ENCODE results near the gene SF3B3.

SF3B3 gene

GRCh38 chr16:70540994-70541393 is 17.4 kb downstream of the SF3B3 start:
- CTCF ChIA-PET: interaction anchor here (0.9 to 1.0 kb wide), 2 partner anchors 20 to 171 kb away, joined by 3 to 4 read pairs; no protein-coding TSS in a partner anchor
- DNase-seq (ENCODE audit: extremely low spot score): no peak
- TF ChIP-seq CTCF (IDR thresholded peaks at IDR 0.05; ENCODE audit: control extremely low read depth, extremely low read depth, low read depth, missing control alignments): no peak
- POLR2A ChIA-PET: interaction anchor here (0.7 kb wide), 1 partner anchor 26 kb away, joined by 4 read pairs; no protein-coding TSS in a partner anchor

GRCh38 chr16:70544548-70544947 is 20.9 kb downstream of the SF3B3 start:
- ChIA-PET CTCF (interaction anchor here (1.4 to 1.5 kb wide), 2 partner anchors 11 to 20 kb away, joined by 5 to 6 read pairs; no protein-coding TSS in a partner anchor), POLR2A (no interaction called here)
- no peak for DNase-seq (ENCODE audit: extremely low spot score)
- TF ChIP-seq CTCF (IDR thresholded peaks at IDR 0.05; ENCODE audit: control extremely low read depth, extremely low read depth, low read depth, missing control alignments): no peak

- CTCF ChIA-PET: interaction anchor here (1.0 to 1.9 kb wide), 2 partner anchors 8 to 10 kb away, joined by 4 to 6 read pairs; no protein-coding TSS in a partner anchor
- POLR2A ChIA-PET: interaction anchor here (0.6 kb wide), 1 partner anchor 275 kb away, joined by 4 read pairs; no protein-coding TSS in a partner anchor
- DNase-seq (ENCODE audit: extremely low spot score): no peak
- TF ChIP-seq CTCF (IDR thresholded peaks at IDR 0.05; ENCODE audit: control extremely low read depth, extremely low read depth, low read depth, missing control alignments): no peak
Measured at GRCh38 chr16:70548936-70549335, 25.3 kb downstream of the SF3B3 start.

GRCh38 chr16:70550082-70550481 is 26.5 kb downstream of the SF3B3 start:
- POLR2A ChIA-PET: no interaction called here
- no peak for DNase-seq (ENCODE audit: extremely low spot score)
- CTCF ChIA-PET: interaction anchor here (1.4 kb wide), 1 partner anchor 22 kb away, joined by 3 read pairs; no protein-coding TSS in a partner anchor
- no peak for TF ChIP-seq CTCF (IDR thresholded peaks at IDR 0.05; ENCODE audit: control extremely low read depth, extremely low read depth, low read depth, missing control alignments)

GRCh38 chr16:70551788-70552187 is 28.2 kb downstream of the SF3B3 start:
- DNase-seq (ENCODE audit: extremely low spot score): no peak
- CTCF ChIA-PET: interaction anchor here (1.1 to 4.8 kb wide), 4 partner anchors 18 to 28 kb away, joined by 3 to 13 read pairs (median 4); no protein-coding TSS in a partner anchor
- TF ChIP-seq CTCF (IDR thresholded peaks at IDR 0.05; ENCODE audit: control extremely low read depth, extremely low read depth, low read depth, missing control alignments): no peak
- POLR2A ChIA-PET: interaction anchor here (0.6 kb wide), 1 partner anchor 33 kb away, joined by 4 read pairs; no protein-coding TSS in a partner anchor

- TF ChIP-seq CTCF (IDR thresholded peaks at IDR 0.05; ENCODE audit: control extremely low read depth, extremely low read depth, low read depth, missing control alignments): no peak
- CTCF ChIA-PET: interaction anchor here (1.1 to 4.8 kb wide), 3 partner anchors 15 to 29 kb away, joined by 3 to 13 read pairs (median 5); no protein-coding TSS in a partner anchor
- no peak for DNase-seq (ENCODE audit: extremely low spot score)
- POLR2A ChIA-PET: interaction anchor here (0.6 kb wide), 1 partner anchor 34 kb away, joined by 4 read pairs; no protein-coding TSS in a partner anchor
Measured at GRCh38 chr16:70552675-70553074, 29.1 kb downstream of the SF3B3 start.
